Measurements from ENCODE around the gene RNF135.
"Not testable (repeated sequence)": the region's sequence is repeated elsewhere in the genome, so short reads cannot be mapped to it uniquely, and the experiment has no call there.

The RNF135 gene

GRCh38 chr17:30957741-30958140 is 13.1 kb upstream of the RNF135 start:
- H4K20me1 ChIP-seq (ENCODE audit: insufficient read depth) = no peaks in the 10 kb centered on the region
- no peaks in the 10 kb centered on the region for H3K79me2 ChIP-seq (ENCODE audit: insufficient read depth, low read depth)
- no peak overlapping the region for H3K4me3 ChIP-seq (IDR thresholded peaks at IDR 0.05; ENCODE audit: insufficient read depth, low read depth, low read length)
- no peak overlapping the region for H3K9ac ChIP-seq
- no peak overlapping the region for H3K4me2 ChIP-seq
- peaks cover 35% of the 10 kb centered on the region for H3K4me1 ChIP-seq (ENCODE audit: low read depth, poor library complexity, severe bottlenecking)
- H2AFZ ChIP-seq (ENCODE audit: low read depth) = no peak overlapping the region
- no peak overlapping the region for H3K27ac ChIP-seq
- no peaks in the 10 kb centered on the region for H3K27me3 ChIP-seq (ENCODE audit: insufficient read depth, low read depth)
- no peak for TF ChIP-seq CTCF (conservative IDR thresholded peaks at IDR 0.05; ENCODE audit: low read depth, low read length)
- H3K36me3 ChIP-seq (ENCODE audit: insufficient read depth) = no peaks in the 10 kb centered on the region

GRCh38 chr17:30958187-30958586 is 12.7 kb upstream of the RNF135 start:
- H2AFZ ChIP-seq (ENCODE audit: low read depth) = no peak overlapping the region
- H3K4me3 ChIP-seq (IDR thresholded peaks at IDR 0.05; ENCODE audit: insufficient read depth, low read depth, low read length) = no peak overlapping the region
- H4K20me1 ChIP-seq (ENCODE audit: insufficient read depth) = no peaks in the 10 kb centered on the region
- TF ChIP-seq CTCF (conservative IDR thresholded peaks at IDR 0.05; ENCODE audit: low read depth, low read length) = no peak
- no peak overlapping the region for H3K27ac ChIP-seq
- no peaks in the 10 kb centered on the region for H3K36me3 ChIP-seq (ENCODE audit: insufficient read depth)
- no peak overlapping the region for H3K9ac ChIP-seq
- no peaks in the 10 kb centered on the region for H3K27me3 ChIP-seq (ENCODE audit: insufficient read depth, low read depth)
- no peaks in the 10 kb centered on the region for H3K79me2 ChIP-seq (ENCODE audit: insufficient read depth, low read depth)
- H3K4me1 ChIP-seq (ENCODE audit: low read depth, poor library complexity, severe bottlenecking) = peaks cover 33% of the 10 kb centered on the region
- H3K4me2 ChIP-seq = no peak overlapping the region

- Histone ChIP-seq H3K36me3 (ENCODE audit: insufficient read depth) (no peaks in the 10 kb centered on the region), H2AFZ (ENCODE audit: low read depth) (peak overlapping the region; percentile 40), H3K4me2 (peak overlapping the region; percentile 81), H3K27me3 (ENCODE audit: insufficient read depth, low read depth) (no peaks in the 10 kb centered on the region), H3K4me1 (ENCODE audit: low read depth, poor library complexity, severe bottlenecking) (peaks cover 33% of the 10 kb centered on the region), H3K4me3 (IDR thresholded peaks at IDR 0.05; ENCODE audit: insufficient read depth, low read depth, low read length) (no peak overlapping the region), H4K20me1 (ENCODE audit: insufficient read depth) (no peaks in the 10 kb centered on the region), H3K27ac (peak overlapping the region; percentile 53), H3K79me2 (ENCODE audit: insufficient read depth, low read depth) (no peaks in the 10 kb centered on the region), H3K9ac (peak overlapping the region; percentile 23; the same call in 1 of the 2 replicates)
- no peak for TF ChIP-seq CTCF (conservative IDR thresholded peaks at IDR 0.05; ENCODE audit: low read depth, low read length)
Measured at GRCh38 chr17:30961209-30962188, 9.3 kb upstream of the RNF135 start.

GRCh38 chr17:30964312-30964711 is 6.5 kb upstream of the RNF135 start:
- not testable (repeated sequence) for H3K79me2 ChIP-seq (ENCODE audit: insufficient read depth, low read depth); H3K9ac ChIP-seq; H3K36me3 ChIP-seq (ENCODE audit: insufficient read depth); H3K27me3 ChIP-seq (ENCODE audit: insufficient read depth, low read depth); H2AFZ ChIP-seq (ENCODE audit: low read depth); H3K4me3 ChIP-seq (IDR thresholded peaks at IDR 0.05; ENCODE audit: insufficient read depth, low read depth, low read length); H3K27ac ChIP-seq; H3K4me2 ChIP-seq; H4K20me1 ChIP-seq (ENCODE audit: insufficient read depth)
- H3K4me1 ChIP-seq (ENCODE audit: low read depth, poor library complexity, severe bottlenecking) = peaks cover 33% of the 10 kb centered on the region

- H4K20me1 ChIP-seq (ENCODE audit: insufficient read depth) = no peaks in the 10 kb centered on the region
- H3K27me3 ChIP-seq (ENCODE audit: insufficient read depth, low read depth) = no peaks in the 10 kb centered on the region
- no peak overlapping the region for H3K4me3 ChIP-seq (IDR thresholded peaks at IDR 0.05; ENCODE audit: insufficient read depth, low read depth, low read length)
- H3K4me1 ChIP-seq (ENCODE audit: low read depth, poor library complexity, severe bottlenecking) = peaks cover 30% of the 10 kb centered on the region
- H3K9ac ChIP-seq = no peak overlapping the region
- no peaks in the 10 kb centered on the region for H3K79me2 ChIP-seq (ENCODE audit: insufficient read depth, low read depth)
- no peak overlapping the region for H3K27ac ChIP-seq
- no peak overlapping the region for H2AFZ ChIP-seq (ENCODE audit: low read depth)
- TF ChIP-seq CTCF (conservative IDR thresholded peaks at IDR 0.05; ENCODE audit: low read depth, low read length) = no peak
- no peak overlapping the region for H3K4me2 ChIP-seq
- no peaks in the 10 kb centered on the region for H3K36me3 ChIP-seq (ENCODE audit: insufficient read depth)
Measured at GRCh38 chr17:30964876-30965275, 6.0 kb upstream of the RNF135 start.
